Measurements from ENCODE around the gene OR4D11.

DNA sequence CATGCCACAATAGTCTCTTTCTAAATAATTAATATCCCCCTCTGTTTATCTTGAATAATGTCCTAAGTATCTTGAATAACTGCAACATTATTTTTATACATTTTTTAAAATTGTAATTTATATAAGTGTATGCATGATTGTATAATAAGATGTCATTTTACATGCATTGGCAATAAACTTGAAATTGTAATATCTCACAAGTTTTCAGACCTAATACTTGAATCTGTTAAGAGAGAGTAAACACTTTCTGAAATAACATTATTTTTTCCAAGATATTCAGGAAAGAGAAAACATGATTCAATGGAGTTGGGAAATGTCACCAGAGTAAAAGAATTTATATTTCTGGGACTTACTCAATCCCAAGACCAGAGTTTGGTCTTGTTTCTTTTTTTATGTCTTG is at the start of gene OR4D11:
- no peak for TF ChIP-seq POLR2AphosphoS5 (IDR thresholded peaks at IDR 0.05; ENCODE audit: insufficient read depth, low read depth, low read length)
- TF ChIP-seq, protein P1, sequence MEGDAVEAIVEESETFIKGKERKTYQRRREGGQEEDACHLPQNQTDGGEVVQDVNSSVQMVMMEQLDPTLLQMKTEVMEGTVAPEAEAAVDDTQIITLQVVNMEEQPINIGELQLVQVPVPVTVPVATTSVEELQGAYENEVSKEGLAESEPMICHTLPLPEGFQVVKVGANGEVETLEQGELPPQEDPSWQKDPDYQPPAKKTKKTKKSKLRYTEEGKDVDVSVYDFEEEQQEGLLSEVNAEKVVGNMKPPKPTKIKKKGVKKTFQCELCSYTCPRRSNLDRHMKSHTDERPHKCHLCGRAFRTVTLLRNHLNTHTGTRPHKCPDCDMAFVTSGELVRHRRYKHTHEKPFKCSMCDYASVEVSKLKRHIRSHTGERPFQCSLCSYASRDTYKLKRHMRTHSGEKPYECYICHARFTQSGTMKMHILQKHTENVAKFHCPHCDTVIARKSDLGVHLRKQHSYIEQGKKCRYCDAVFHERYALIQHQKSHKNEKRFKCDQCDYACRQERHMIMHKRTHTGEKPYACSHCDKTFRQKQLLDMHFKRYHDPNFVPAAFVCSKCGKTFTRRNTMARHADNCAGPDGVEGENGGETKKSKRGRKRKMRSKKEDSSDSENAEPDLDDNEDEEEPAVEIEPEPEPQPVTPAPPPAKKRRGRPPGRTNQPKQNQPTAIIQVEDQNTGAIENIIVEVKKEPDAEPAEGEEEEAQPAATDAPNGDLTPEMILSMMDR (IDR thresholded peaks at IDR 0.05; ENCODE audit: extremely low read depth in 1 of 2, insufficient read depth in 1 of 2, low read depth in 1 of 2, low read length in 2 of 2): no peak
- no peak for TF ChIP-seq EZH2 (IDR thresholded peaks at IDR 0.05; ENCODE audit: borderline replicate concordance, low read depth, low read length, severe bottlenecking)
- no peak for TF ChIP-seq POLR2A (IDR thresholded peaks at IDR 0.05; ENCODE audit: low read depth, low read length)
